H1 (cell line): ENCODE results near the gene PCNX4.

Experiments
- NANOG ChIP-seq: IDR thresholded peaks from 2 replicates; pipeline ENCODE4 v1.6.1; 2011; ENCODE audit warnings: low read length, low read depth, mild to moderate bottlenecking, inconsistent platforms; ENCODE audit not compliant: insufficient read depth, poor library complexity, severe bottlenecking
- POLR2A ChIP-seq, 2 experiments: IDR thresholded peaks; 1 replicate in 1 of 2; 2 replicates in 1 of 2; pipeline ENCODE4 v1.6.1; 2011; ENCODE audit warnings: low read depth in 2 of 2, low read length in 2 of 2, mild to moderate bottlenecking in 2 of 2; ENCODE audit errors: control extremely low read depth in 1 of 2
- RXRA ChIP-seq: IDR thresholded peaks from 2 replicates; pipeline ENCODE4 v1.6.1; 2011; ENCODE audit warnings: low read depth, mild to moderate bottlenecking, low read length, moderate library complexity; ENCODE audit not compliant: insufficient read depth
- TAF1 ChIP-seq: IDR thresholded peaks from 2 replicates; pipeline ENCODE4 v1.6.1; 2011; ENCODE audit warnings: mild to moderate bottlenecking, low read depth, low read length
- TF ChIP-seq, protein P1 (sequence below), 3 experiments: IDR thresholded peaks; 1 replicate in 2 of 3; 2 replicates in 1 of 3; pipeline versions ENCODE4 v1.5.1 to v1.6.1; 2011; ENCODE audit warnings: low read length in 3 of 3, mild to moderate bottlenecking in 3 of 3, inconsistent platforms in 2 of 3, low read depth in 1 of 3, moderate library complexity in 1 of 3; ENCODE audit not compliant: insufficient read depth in 1 of 3; ENCODE audit errors: control extremely low read depth in 1 of 3

DNA sequence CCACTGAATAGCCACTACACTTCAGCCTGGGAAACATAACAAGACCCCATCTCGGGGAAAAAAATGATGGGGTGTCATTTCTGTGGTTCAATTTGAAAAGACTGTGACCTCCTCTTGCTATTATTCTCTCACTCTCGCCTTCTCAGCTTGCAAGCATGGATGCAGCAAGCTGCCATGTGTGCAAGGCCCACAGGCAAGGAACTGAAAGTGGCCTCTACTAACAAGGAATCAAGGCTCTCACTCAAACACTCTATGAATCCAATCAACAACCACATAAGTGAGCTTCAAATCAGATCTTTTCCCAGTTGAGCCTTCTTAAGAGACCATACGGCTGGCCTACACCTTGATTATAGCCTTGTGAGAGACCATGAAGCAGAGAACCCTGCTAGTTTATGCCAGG lies 91.4 kb downstream of the PCNX4 start:
- TF ChIP-seq RXRA (no peak), POLR2A (IDR thresholded peaks at IDR 0.05; ENCODE audit: control extremely low read depth in 1 of 2, low read depth in 2 of 2, low read length in 2 of 2) (no peak), TAF1 (no peak), NANOG (no peak)
- TF ChIP-seq, protein P1, sequence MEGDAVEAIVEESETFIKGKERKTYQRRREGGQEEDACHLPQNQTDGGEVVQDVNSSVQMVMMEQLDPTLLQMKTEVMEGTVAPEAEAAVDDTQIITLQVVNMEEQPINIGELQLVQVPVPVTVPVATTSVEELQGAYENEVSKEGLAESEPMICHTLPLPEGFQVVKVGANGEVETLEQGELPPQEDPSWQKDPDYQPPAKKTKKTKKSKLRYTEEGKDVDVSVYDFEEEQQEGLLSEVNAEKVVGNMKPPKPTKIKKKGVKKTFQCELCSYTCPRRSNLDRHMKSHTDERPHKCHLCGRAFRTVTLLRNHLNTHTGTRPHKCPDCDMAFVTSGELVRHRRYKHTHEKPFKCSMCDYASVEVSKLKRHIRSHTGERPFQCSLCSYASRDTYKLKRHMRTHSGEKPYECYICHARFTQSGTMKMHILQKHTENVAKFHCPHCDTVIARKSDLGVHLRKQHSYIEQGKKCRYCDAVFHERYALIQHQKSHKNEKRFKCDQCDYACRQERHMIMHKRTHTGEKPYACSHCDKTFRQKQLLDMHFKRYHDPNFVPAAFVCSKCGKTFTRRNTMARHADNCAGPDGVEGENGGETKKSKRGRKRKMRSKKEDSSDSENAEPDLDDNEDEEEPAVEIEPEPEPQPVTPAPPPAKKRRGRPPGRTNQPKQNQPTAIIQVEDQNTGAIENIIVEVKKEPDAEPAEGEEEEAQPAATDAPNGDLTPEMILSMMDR (IDR thresholded peaks at IDR 0.05; ENCODE audit: control extremely low read depth in 1 of 3, insufficient read depth in 1 of 3, low read depth in 1 of 3, low read length in 3 of 3), result no peak
